ENCODE measurements around the gene PCK1.
A peak's percentile ranks its signal among the peaks of the same experiment; 100 is the strongest.

GRCh38 chr20:57568088-57568896 is 7.4 kb downstream of the PCK1 start:
- no peak for TF ChIP-seq CTCF (IDR thresholded peaks at IDR 0.05; ENCODE audit: low read depth, low read length, missing input control)
- TF ChIP-seq TAF1 (conservative IDR thresholded peaks at IDR 0.05), result no peak
- TF ChIP-seq YY1 (IDR thresholded peaks at IDR 0.05), result peak; percentile 31
- no peak for TF ChIP-seq GABPA (IDR thresholded peaks at IDR 0.05 in 1 of 2, conservative IDR thresholded peaks at IDR 0.05 in 1 of 2)
- TF ChIP-seq FOXA2 (IDR thresholded peaks at IDR 0.05), result peak; percentile 82
- peak; percentile 15 for TF ChIP-seq ATF3 (IDR thresholded peaks at IDR 0.05)
- TF ChIP-seq JUND (IDR thresholded peaks at IDR 0.05), result peak; percentile 69 to 75
- peak; percentile 54 for TF ChIP-seq FOXA1 (IDR thresholded peaks at IDR 0.05)
- TF ChIP-seq REST (IDR thresholded peaks at IDR 0.05), result peak; percentile 90
- TF ChIP-seq HNF4G (IDR thresholded peaks at IDR 0.05), result peak; percentile 45
- TF ChIP-seq HNF4A (conservative IDR thresholded peaks at IDR 0.05), result peak; percentile 86 to 91
- TF ChIP-seq SP1 (IDR thresholded peaks at IDR 0.05), result peak; percentile 86
